HUES6 (cell line): ENCODE results near the gene CNTN6.
"Not testable (repeated sequence)": the region's sequence is repeated elsewhere in the genome, so short reads cannot be mapped to it uniquely, and the experiment has no call there.

Experiments
- H3K27ac ChIP-seq: 2 replicates; pipeline ENCODE4 v1.7.0; 2013; ENCODE audit warnings: low read depth, mild to moderate bottlenecking, low read length, inconsistent platforms
- H3K27me3 ChIP-seq: 2 replicates; pipeline ENCODE4 v1.6.1; 2013; ENCODE audit warnings: low read length; ENCODE audit not compliant: control insufficient read depth, insufficient read depth
- H3K36me3 ChIP-seq: 2 replicates; pipeline ENCODE4 v1.6.1; 2013; ENCODE audit warnings: low read length; ENCODE audit not compliant: control insufficient read depth, insufficient read depth
- H3K4me1 ChIP-seq: 2 replicates; pipeline ENCODE4 v1.6.1; 2013; ENCODE audit warnings: low read length; ENCODE audit not compliant: control insufficient read depth, insufficient read depth
- H3K4me3 ChIP-seq: 2 replicates; pipeline ENCODE4 v1.5.1; 2013; ENCODE audit warnings: low read depth, low read length
- H3K9ac ChIP-seq: one replicate; pipeline ENCODE4 v1.6.1; 2013; ENCODE audit warnings: mild to moderate bottlenecking, low read length
- H3K9me3 ChIP-seq: 2 replicates; pipeline ENCODE4 v1.6.1; 2013; ENCODE audit warnings: low read depth, low read length; ENCODE audit not compliant: control insufficient read depth, insufficient read depth

Gene CNTN6

DNA sequence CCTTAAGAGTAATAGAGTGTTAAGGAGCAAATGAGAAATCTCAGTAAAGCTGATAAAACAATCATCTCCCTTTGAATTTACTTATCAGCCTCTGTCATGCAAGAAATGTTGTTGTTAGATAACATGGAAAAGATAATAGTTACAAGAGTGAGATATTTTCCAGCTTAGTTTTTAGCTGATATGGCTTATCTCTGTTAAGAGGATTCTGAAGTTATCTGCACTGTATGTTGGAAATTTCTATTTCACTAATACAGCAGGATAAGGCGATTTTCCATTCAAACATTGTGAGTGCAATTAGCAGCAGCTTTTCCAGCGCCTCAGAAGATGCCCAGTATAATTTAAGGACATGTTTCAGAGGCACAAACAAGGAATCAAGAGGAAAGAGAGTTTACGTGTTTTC lies 262.9 kb downstream of the CNTN6 start:
- Histone ChIP-seq H3K9ac (no peak overlapping the region), H3K4me3 (no peak overlapping the region), H3K4me1 (no peaks in the 10 kb centered on the region), H3K27ac (no peak overlapping the region), H3K27me3 (no peaks in the 10 kb centered on the region), H3K9me3 (no peaks in the 10 kb centered on the region), H3K36me3 (no peaks in the 10 kb centered on the region)

DNA sequence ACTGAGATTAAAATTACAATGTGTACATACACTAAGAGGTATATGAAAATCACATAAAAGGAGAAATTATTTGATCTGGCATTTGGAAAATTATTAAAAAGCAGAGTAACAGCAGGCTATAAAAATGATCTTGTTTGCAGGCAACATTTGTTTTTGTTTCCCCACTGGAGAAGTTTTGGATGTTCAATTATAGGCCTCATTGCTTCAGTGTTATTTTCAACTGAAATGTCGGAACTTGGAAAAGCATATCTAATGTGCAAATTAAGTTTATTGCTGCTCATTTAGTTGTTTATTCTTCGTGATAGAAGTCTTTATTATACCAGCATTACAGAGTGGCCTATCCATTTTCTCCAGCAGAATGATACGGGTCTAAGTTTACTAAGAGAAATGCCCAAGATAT lies 263.3 kb downstream of the CNTN6 start:
- H3K36me3 ChIP-seq: no peaks in the 10 kb centered on the region
- H3K4me3 ChIP-seq: no peak overlapping the region
- no peak overlapping the region for H3K9ac ChIP-seq
- no peaks in the 10 kb centered on the region for H3K27me3 ChIP-seq
- no peak overlapping the region for H3K27ac ChIP-seq
- H3K4me1 ChIP-seq: no peaks in the 10 kb centered on the region
- H3K9me3 ChIP-seq: no peaks in the 10 kb centered on the region

DNA sequence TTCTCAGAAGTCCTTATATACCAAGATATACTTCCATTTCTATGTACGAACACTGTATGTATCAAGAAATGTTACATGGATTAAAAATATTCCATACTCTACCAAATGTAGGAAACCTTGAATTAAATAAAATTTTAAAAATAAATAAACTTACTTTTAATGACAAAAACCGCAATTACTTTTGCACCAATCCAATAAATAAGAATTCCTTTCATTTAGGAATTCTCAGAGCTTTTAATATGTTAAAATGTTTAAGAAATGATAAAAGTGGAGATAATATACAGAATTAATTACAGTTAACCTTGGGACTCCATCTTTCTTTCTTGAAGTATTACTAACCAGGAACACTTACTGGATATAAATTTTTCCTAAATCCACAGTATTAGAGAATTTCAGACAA lies 272.7 kb downstream of the CNTN6 start:
- Histone ChIP-seq H3K4me3 (no peak overlapping the region), H3K9ac (no peak overlapping the region), H3K27me3 (no peaks in the 10 kb centered on the region), H3K27ac (no peak overlapping the region), H3K9me3 (no peaks in the 10 kb centered on the region), H3K4me1 (no peaks in the 10 kb centered on the region), H3K36me3 (no peaks in the 10 kb centered on the region)

DNA sequence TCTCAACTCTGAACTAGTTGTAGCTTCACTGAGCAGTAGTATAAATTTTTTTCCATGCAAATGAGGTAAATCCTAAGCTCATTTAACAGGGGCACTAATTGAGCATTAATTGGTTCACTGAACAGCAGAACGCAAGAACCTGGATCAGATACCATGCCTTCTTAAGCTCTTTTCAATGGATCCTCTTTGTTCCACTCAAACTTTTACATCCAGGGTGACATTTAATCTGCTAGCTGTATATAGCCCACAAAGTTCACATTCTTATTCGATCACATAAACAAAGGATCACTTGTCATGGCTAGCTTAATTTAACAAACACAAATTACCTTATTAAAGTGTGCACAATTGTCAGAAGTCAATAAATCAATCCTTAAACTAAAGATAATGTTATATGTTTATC lies 281.6 kb downstream of the CNTN6 start:
- Histone ChIP-seq H3K4me3 (no peak overlapping the region), H3K4me1 (no peaks in the 10 kb centered on the region), H3K27me3 (no peaks in the 10 kb centered on the region), H3K36me3 (no peaks in the 10 kb centered on the region), H3K9ac (no peak overlapping the region), H3K27ac (no peak overlapping the region), H3K9me3 (no peaks in the 10 kb centered on the region)

DNA sequence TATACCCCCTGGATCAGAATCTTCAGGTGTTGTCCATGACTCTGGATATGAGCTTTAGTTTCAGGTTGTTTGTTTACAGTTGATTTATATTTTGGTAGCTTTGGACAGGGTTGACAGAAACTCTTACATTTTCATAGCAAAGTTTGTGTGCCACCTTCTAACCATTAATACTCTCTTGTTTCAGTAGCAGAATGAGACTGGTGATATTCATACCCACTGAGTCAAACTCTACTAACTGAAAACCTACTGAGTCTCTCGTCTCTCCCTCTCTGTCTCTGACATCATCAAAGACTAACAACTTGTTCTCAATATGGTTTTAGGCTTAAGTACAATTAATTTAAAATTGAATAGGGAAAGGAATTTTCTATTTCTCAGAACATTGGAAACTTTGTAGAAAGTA lies 282.3 kb downstream of the CNTN6 start:
- H3K9ac ChIP-seq: no peak overlapping the region
- H3K4me1 ChIP-seq: no peaks in the 10 kb centered on the region
- H3K9me3 ChIP-seq: no peaks in the 10 kb centered on the region
- no peaks in the 10 kb centered on the region for H3K36me3 ChIP-seq
- H3K27ac ChIP-seq: no peak overlapping the region
- H3K4me3 ChIP-seq: no peak overlapping the region
- no peaks in the 10 kb centered on the region for H3K27me3 ChIP-seq

DNA sequence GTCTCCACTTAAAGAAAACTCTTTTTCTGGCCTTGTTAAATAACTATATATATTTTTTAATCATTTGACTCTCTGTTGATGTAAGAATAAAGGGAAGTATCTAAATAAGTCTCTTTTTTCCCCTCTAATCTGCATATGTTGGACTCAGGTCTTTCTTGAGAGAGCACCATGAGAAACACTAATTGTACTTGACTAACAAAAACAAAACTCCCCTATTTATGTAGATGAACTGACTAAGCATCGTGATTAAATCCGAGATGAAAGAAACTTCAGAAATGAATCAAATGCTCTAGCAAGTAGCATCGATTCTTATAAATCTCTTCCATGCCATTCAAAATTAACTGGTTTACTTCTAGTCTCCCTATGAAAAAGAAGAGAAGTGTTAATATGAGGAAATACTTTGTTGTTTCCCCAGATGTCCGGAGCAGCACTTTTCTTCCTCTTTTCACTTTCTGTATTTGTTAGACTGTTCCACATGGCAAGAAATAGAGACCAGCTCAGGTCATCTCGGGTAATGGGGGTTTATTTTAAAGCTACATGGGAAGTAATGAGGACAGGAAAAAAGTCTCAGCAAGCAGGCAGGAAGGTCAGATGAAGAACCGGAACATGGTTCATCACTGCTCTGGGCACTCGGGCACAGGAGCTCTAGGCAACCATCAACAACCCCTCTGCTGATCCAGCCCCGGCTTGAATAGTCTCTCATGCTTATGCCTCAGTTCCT lies 288.3 kb downstream of the CNTN6 start:
- Histone ChIP-seq H3K27ac (no peak overlapping the region), H3K27me3 (no peaks in the 10 kb centered on the region)

DNA sequence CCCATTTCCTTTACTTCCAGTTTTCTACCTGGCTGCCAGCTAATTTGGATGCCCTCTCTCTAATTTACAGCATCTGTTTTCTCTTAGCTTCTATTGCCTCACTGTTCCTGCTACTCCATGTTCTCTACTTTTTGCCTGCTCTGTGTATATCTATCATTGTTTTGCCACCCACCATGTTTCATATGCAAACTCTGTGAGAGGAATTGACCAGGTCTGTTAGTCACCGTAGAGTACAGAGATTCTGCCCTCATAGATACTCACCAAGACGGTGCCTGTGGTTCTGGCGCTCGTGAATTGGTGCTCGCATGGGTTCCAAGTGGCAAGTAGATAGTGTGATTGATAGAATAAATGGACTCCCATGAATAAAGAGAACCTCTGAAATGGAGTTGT lies 288.8 kb downstream of the CNTN6 start:
- Histone ChIP-seq H3K27me3 (no peaks in the 10 kb centered on the region), H3K4me1 (no peaks in the 10 kb centered on the region), H3K9me3 (no peaks in the 10 kb centered on the region), H3K27ac (no peak overlapping the region), H3K36me3 (no peaks in the 10 kb centered on the region), H3K9ac (no peak overlapping the region), H3K4me3 (no peak overlapping the region)

More for the DNA sequence above, 288.3 kb downstream of the CNTN6 start:
- Histone ChIP-seq H3K4me1 (no peaks in the 10 kb centered on the region), H3K4me3 (no peak overlapping the region), H3K9ac (no peak overlapping the region), H3K36me3 (no peaks in the 10 kb centered on the region), H3K9me3 (no peaks in the 10 kb centered on the region)

DNA sequence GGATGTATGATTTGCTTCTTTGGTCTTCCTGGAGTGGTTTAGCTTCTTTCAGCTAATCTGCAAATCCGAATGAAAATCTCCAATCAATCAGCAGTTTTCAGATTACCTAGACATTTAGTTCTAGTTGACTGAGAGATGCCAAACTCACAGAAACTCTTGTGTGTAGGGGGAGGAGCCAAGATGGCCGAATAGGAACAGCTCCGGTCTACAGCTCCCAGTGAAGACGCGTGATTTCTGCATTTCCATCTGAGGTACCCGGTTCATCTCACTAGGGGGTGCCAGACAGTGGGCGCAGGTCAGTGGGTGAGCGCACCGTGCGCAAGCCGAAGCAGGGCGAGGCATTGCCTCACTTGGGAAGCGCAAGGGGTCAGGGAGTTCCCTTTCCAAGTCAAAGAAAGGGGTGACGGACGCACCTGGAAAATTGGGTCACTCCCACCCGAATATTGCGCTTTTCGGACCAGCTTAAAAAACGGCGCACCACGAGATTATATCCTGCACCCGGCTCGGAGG lies 294.6 kb downstream of the CNTN6 start:
- H3K27me3 ChIP-seq, H3K36me3 ChIP-seq, H3K9me3 ChIP-seq, H3K4me1 ChIP-seq, H3K27ac ChIP-seq, H3K9ac ChIP-seq: not testable (repeated sequence)
- H3K4me3 ChIP-seq: 0 out of 2 replicates have a peak overlapping the region, but pooled peaks have one; percentile 22

DNA sequence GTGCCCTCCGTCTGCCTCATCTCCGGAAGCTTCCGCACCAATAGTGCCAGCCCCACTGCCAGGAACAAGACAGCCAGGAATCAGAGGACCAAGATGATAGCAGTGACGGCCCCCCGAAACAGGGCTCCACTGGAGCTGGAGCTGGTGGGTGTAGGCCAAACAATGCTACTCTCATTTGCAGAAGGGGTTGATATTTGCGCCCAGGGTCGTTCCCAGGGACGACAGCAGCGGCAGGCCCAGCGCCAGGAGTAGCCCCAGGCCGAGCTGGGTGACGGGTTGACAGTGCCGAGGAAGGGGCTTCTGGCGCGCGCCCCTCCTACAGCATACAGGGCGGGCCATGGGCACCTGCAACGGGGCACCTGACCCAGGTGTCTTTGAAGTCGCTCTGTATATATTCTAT lies 301.4 kb downstream of the CNTN6 start:
- H3K36me3 ChIP-seq: no peaks in the 10 kb centered on the region
- H3K27ac ChIP-seq: no peak overlapping the region
- no peaks in the 10 kb centered on the region for H3K9me3 ChIP-seq
- no peak overlapping the region for H3K9ac ChIP-seq
- H3K27me3 ChIP-seq: no peaks in the 10 kb centered on the region
- no peaks in the 10 kb centered on the region for H3K4me1 ChIP-seq
- H3K4me3 ChIP-seq: no peak overlapping the region

DNA sequence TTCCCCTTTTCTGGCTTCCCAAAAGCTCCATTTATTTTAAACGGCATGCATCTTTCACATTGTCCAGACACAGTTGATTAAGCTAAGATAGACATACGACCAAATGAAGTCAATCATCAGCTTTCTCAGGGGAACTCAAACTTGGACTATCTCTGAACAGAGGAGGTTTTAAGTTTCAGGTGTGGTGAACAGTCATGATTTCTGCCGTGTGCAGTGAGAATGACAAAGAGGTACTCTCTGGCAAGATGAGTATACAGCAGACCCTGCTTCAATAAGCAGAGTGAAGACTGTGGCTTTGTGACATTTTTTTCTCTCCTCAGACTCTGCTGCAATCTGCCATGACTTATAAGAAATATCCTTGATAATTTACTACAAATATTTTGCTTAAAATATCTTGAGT lies 307.7 kb downstream of the CNTN6 start:
- H3K27ac ChIP-seq: no peak overlapping the region
- H3K4me1 ChIP-seq: peaks cover 9% of the 10 kb centered on the region; the same call in 1 of the 2 replicates
- H3K27me3 ChIP-seq: no peaks in the 10 kb centered on the region
- H3K9me3 ChIP-seq: no peaks in the 10 kb centered on the region
- no peak overlapping the region for H3K9ac ChIP-seq
- H3K4me3 ChIP-seq: no peak overlapping the region
- no peaks in the 10 kb centered on the region for H3K36me3 ChIP-seq

DNA sequence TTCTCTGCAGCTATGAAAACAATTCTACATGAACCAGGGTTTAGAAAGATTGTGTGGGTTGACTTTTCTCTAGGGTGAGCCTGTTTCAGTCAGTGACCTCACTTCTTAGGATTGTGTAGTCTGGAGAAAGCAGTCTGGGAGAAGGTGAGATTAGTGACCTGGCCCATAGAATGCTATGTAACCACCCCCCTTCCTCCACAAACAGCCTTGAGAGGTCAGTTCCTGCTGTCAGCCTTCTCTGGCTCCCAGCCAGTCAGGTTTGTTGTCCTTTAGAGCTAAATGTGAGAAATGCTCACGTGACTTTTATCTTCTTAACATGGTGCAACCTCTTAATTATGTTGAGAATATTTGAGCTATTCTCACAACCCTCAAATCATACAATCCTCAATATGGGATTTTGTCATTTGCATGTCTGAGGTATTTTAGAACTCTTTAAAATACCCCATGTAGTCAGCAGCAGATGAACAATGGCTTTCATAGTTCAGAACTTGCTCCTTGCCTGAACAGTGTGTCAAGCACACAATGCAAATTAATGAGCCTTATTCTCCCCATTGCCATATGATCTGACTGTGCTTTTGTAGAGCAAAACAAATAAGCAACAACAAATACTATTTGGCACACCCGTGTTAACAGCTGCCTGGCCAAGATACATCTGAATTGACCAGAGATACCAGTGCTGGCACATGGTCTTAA lies 311.6 kb downstream of the CNTN6 start:
- H3K36me3 ChIP-seq: no peaks in the 10 kb centered on the region
- no peak overlapping the region for H3K9ac ChIP-seq
- H3K4me3 ChIP-seq: no peak overlapping the region
- peak overlapping the region; percentile 49; the same call in 1 of the 2 replicates for H3K27ac ChIP-seq
- no peaks in the 10 kb centered on the region for H3K9me3 ChIP-seq
- no peaks in the 10 kb centered on the region for H3K27me3 ChIP-seq
- H3K4me1 ChIP-seq: peaks cover 9% of the 10 kb centered on the region; the same call in 1 of the 2 replicates
